Breast epithelium (tissue), 4 donors: Measurements from ENCODE around the gene NOL4L. TPM values are rescaled to one million over a fixed set of nuclear protein-coding genes. Genes with fewer than 3 reads are reported as not detected.

Experiments
- DNase-seq, 2 donors: peaks; one replicate each; pipeline ENCODE4 v3.0.0-alpha.2; 2019; ENCODE audit warnings: low spot score in 2 of 2
- H3K27ac ChIP-seq, 2 donors: fragments of 200-600 bp; sonication (generic) in 1 of 2; one replicate each; pipeline ENCODE4 v1.5.1; 2016 to 2019; ENCODE audit warnings: mild to moderate bottlenecking in 1 of 2
- H3K27me3 ChIP-seq, 2 donors: fragments of 200-600 bp; sonication (generic) in 1 of 2; one replicate each; pipeline versions ENCODE4 v1.5.1 to v1.6.0; 2017 to 2019; ENCODE audit warnings: control low read depth in 1 of 2, mild to moderate bottlenecking in 1 of 2
- H3K36me3 ChIP-seq: fragments of 200-600 bp; one replicate; pipeline ENCODE4 v1.5.1; 2019
- H3K4me1 ChIP-seq, 2 donors: fragments of 200-600 bp; sonication (generic); one replicate each; pipeline ENCODE4 v1.5.1; 2016 to 2019; ENCODE audit warnings: control low read depth in 1 of 2
- H3K4me3 ChIP-seq, 3 donors: fragments of 200-600 bp; sonication (generic); 1 replicate in 2 of 3; 2 replicates in 1 of 3; pipeline ENCODE4 v1.5.1; 2016 to 2019; ENCODE audit warnings: mild to moderate bottlenecking in 3 of 3, moderate library complexity in 2 of 3
- H3K9me3 ChIP-seq, 2 donors: fragments of 200-600 bp; sonication (generic) in 1 of 2; one replicate each; pipeline ENCODE4 v1.5.1; 2016 to 2019; ENCODE audit warnings: control low read depth in 1 of 2
- CTCF ChIP-seq, 3 donors: fragments of 450-650 bp; IDR thresholded peaks; one replicate each; pipeline ENCODE4 v1.5.1; 2016 to 2017; ENCODE audit warnings: antibody characterized with exemption in 3 of 3, mild to moderate bottlenecking in 3 of 3, moderate library complexity in 3 of 3
- POLR2A ChIP-seq: fragments of 450-650 bp; IDR thresholded peaks from one replicate; pipeline ENCODE4 v1.6.1; 2016; ENCODE audit warnings: antibody characterized with exemption, mild to moderate bottlenecking, moderate library complexity
- POLR2AphosphoS5 ChIP-seq, 3 donors: sonication (generic); formaldehyde crosslinking; IDR thresholded peaks; one replicate each; pipeline ENCODE4 v1.6.1; 2017; ENCODE audit warnings: antibody characterized with exemption in 3 of 3
- intact Hi-C: fragments of 100-400 bp; cut with DNase I; formaldehyde crosslinking; loops from one replicate; pipeline ENCODE4 v1.15.1; 2023; ENCODE audit warnings: low total_unique reads
- total RNA-seq, 3 donors: library from RNA; depleted of rRNA; stranded (reverse); fragments of >200 nt; gene quantifications; one replicate each; pipeline ENCODE4 v1.1.0, GENCODE V29; 2016

The NOL4L gene
- total RNA-seq, 3 donors from 2014 or later: 3.7 to 18.4 (median 15.8) TPM

- intact Hi-C loops: no loop called here
- no peak overlapping the region for H3K27ac ChIP-seq
- H3K36me3 ChIP-seq: peaks cover 23% of the 10 kb centered on the region
- peak in 1 of 2 donors; percentile 14 for DNase-seq
- H3K9me3 ChIP-seq: no peaks in the 10 kb centered on the region
- H3K4me1 ChIP-seq: no peaks in the 10 kb centered on the region
- H3K27me3 ChIP-seq: no peaks in the 10 kb centered on the region
- H3K4me3 ChIP-seq: no peak overlapping the region
- TF ChIP-seq POLR2A (no peak), CTCF (IDR thresholded peaks at IDR 0.05) (no peak), POLR2AphosphoS5 (IDR thresholded peaks at IDR 0.05) (no peak)
These were observed 146.7 kb downstream of the NOL4L start for GRCh38 chr20:32438331-32438858.

GRCh38 chr20:32437391-32438074 lies 147.6 kb downstream of the NOL4L start:
- no peaks in the 10 kb centered on the region for H3K9me3 ChIP-seq
- H3K4me1 ChIP-seq: no peaks in the 10 kb centered on the region
- H3K27ac ChIP-seq: no peak overlapping the region
- peaks cover 23% of the 10 kb centered on the region for H3K36me3 ChIP-seq
- no peaks in the 10 kb centered on the region for H3K27me3 ChIP-seq
- intact Hi-C loops: no loop called here
- no peak overlapping the region for H3K4me3 ChIP-seq
- TF ChIP-seq POLR2A: no peak
- DNase-seq: peak in 1 of 2 donors; percentile 8

GRCh38 chr20:32436968-32437367 lies 148.2 kb downstream of the NOL4L start:
- Histone ChIP-seq H3K9me3 (no peaks in the 10 kb centered on the region), H3K27ac (no peak overlapping the region), H3K4me3 (no peak overlapping the region), H3K4me1 (no peaks in the 10 kb centered on the region), H3K27me3 (no peaks in the 10 kb centered on the region), H3K36me3 (peaks cover 23% of the 10 kb centered on the region)
- DNase-seq: peak in 1 of 2 donors; percentile 9
- TF ChIP-seq CTCF (IDR thresholded peaks at IDR 0.05) (no peak), POLR2A (no peak), POLR2AphosphoS5 (IDR thresholded peaks at IDR 0.05) (no peak)
- intact Hi-C loops: no loop called here

- Histone ChIP-seq H3K9me3 (no peaks in the 10 kb centered on the region), H3K27me3 (no peaks in the 10 kb centered on the region), H3K36me3 (peaks cover 23% of the 10 kb centered on the region), H3K27ac (no peak overlapping the region), H3K4me1 (no peaks in the 10 kb centered on the region), H3K4me3 (no peak overlapping the region)
- intact Hi-C loops: no loop called here
- TF ChIP-seq POLR2A: no peak
- no peak for TF ChIP-seq CTCF (IDR thresholded peaks at IDR 0.05)
- TF ChIP-seq POLR2AphosphoS5 (IDR thresholded peaks at IDR 0.05): no peak
- no peak for DNase-seq
These were observed 148.8 kb downstream of the NOL4L start for GRCh38 chr20:32436142-32436861.

GRCh38 chr20:32435449-32436107 lies 149.6 kb downstream of the NOL4L start:
- Histone ChIP-seq H3K4me3 (no peak overlapping the region), H3K27ac (no peak overlapping the region), H3K9me3 (no peaks in the 10 kb centered on the region), H3K36me3 (peaks cover 23% of the 10 kb centered on the region), H3K27me3 (no peaks in the 10 kb centered on the region), H3K4me1 (no peaks in the 10 kb centered on the region)
- intact Hi-C loops: no loop called here
- DNase-seq: no peak
- TF ChIP-seq CTCF (IDR thresholded peaks at IDR 0.05): no peak
- no peak for TF ChIP-seq POLR2A
- no peak for TF ChIP-seq POLR2AphosphoS5 (IDR thresholded peaks at IDR 0.05)
